SK-MEL-5 (cell line): ENCODE results near the gene UEVLD. TPM values are rescaled to one million over a fixed set of nuclear protein-coding genes. Genes with fewer than 3 reads are reported as not detected.

Experiments
- total RNA-seq: library from RNA; depleted of rRNA; stranded (reverse); fragments of >200 nt; shearing (Covaris generic); gene quantifications from 2 replicates; pipeline ENCODE4 v1.2.3, GENCODE V29; 2014; rRNA removed

The UEVLD gene
- total RNA-seq, 1 experiment from 2014 or later: 34.2 TPM

Other genes with a start within 250 kb of the UEVLD start
- gene LDHA, start 194.2 kb downstream of the UEVLD start, total RNA-seq: 1,308 and 1,481 TPM in 2 replicates
- gene LDHC, start 176.4 kb downstream of the UEVLD start, total RNA-seq: not detected in 2 replicates
- gene LDHAL6A, start 132.9 kb downstream of the UEVLD start, total RNA-seq: not detected in 2 replicates
- gene TSG101, start 61.8 kb downstream of the UEVLD start, total RNA-seq: 139 and 161 TPM in 2 replicates
- gene MISFA, start 11.1 kb upstream of the UEVLD start, total RNA-seq: 0.40 and 1.4 TPM in 2 replicates
- 13.8 and 19.9 TPM in 2 replicates for gene SPTY2D1, start 45.6 kb upstream of the UEVLD start, total RNA-seq
- 5.0 and 5.3 TPM in 2 replicates for gene TMEM86A, start 110.0 kb upstream of the UEVLD start, total RNA-seq
- not detected in 2 replicates for gene IGSF22, start 137.5 kb upstream of the UEVLD start, total RNA-seq
- gene PTPN5, start 203.1 kb upstream of the UEVLD start, total RNA-seq: not detected in 2 replicates